Peyer's patch (tissue), 4 donors: Measurements from ENCODE around the gene RBM10. TPM values are rescaled to one million over a fixed set of nuclear protein-coding genes. Genes with fewer than 3 reads are reported as not detected.
"Not testable (repeated sequence)": the region's sequence is repeated elsewhere in the genome, so short reads cannot be mapped to it uniquely, and the experiment has no call there.

ENCODE experiments used
- DNase-seq, 3 donors: peaks; one replicate each; pipeline ENCODE4 v3.0.0-alpha.2; 2017 to 2019
- H3K27ac ChIP-seq, 4 donors: fragments of 200-600 bp; sonication (generic); one replicate each; pipeline ENCODE4 v1.5.1; 2016 to 2019
- H3K27me3 ChIP-seq, 2 donors: fragments of 200-600 bp; sonication (generic); one replicate each; pipeline ENCODE4 v1.5.1; 2019
- H3K36me3 ChIP-seq, 3 donors: fragments of 200-600 bp; sonication (generic); one replicate each; pipeline ENCODE4 v1.5.1; 2016 to 2019
- H3K4me1 ChIP-seq, 4 donors: fragments of 200-600 bp; sonication (generic); one replicate each; pipeline ENCODE4 v1.5.1; 2016 to 2019
- H3K4me3 ChIP-seq, 4 donors: fragments of 200-600 bp; sonication (generic); 1 replicate in 3 of 4; 2 replicates in 1 of 4; pipeline ENCODE4 v1.5.1; 2016 to 2019; ENCODE audit warnings: mild to moderate bottlenecking in 1 of 4
- H3K9me3 ChIP-seq, 4 donors: fragments of 200-600 bp; sonication (generic); one replicate each; pipeline ENCODE4 v1.5.1; 2016 to 2019; ENCODE audit warnings: mild to moderate bottlenecking in 1 of 4
- POLR2A ChIP-seq, 2 donors: fragments of 450-650 bp; IDR thresholded peaks; one replicate each; pipeline ENCODE4 v1.5.1; 2017; ENCODE audit warnings: antibody characterized with exemption in 2 of 2, mild to moderate bottlenecking in 2 of 2, moderate library complexity in 2 of 2
- total RNA-seq, 4 donors: library from RNA; depleted of rRNA; stranded (reverse); fragments of >200 nt; gene quantifications; one replicate each; pipeline ENCODE4 v1.1.0, GENCODE V29; 2016
- TF ChIP-seq, protein P1 (sequence below), 6 experiments: fragments of 450-650 bp in 4 of 6; fragments of 200-600 bp in 2 of 6; sonication (generic) in 1 of 6; IDR thresholded peaks; one replicate each; pipeline ENCODE4 v1.5.1; 2017 to 2019; ENCODE audit warnings: antibody characterized with exemption in 6 of 6, mild to moderate bottlenecking in 3 of 6, moderate library complexity in 1 of 6

The RBM10 gene, protein sequence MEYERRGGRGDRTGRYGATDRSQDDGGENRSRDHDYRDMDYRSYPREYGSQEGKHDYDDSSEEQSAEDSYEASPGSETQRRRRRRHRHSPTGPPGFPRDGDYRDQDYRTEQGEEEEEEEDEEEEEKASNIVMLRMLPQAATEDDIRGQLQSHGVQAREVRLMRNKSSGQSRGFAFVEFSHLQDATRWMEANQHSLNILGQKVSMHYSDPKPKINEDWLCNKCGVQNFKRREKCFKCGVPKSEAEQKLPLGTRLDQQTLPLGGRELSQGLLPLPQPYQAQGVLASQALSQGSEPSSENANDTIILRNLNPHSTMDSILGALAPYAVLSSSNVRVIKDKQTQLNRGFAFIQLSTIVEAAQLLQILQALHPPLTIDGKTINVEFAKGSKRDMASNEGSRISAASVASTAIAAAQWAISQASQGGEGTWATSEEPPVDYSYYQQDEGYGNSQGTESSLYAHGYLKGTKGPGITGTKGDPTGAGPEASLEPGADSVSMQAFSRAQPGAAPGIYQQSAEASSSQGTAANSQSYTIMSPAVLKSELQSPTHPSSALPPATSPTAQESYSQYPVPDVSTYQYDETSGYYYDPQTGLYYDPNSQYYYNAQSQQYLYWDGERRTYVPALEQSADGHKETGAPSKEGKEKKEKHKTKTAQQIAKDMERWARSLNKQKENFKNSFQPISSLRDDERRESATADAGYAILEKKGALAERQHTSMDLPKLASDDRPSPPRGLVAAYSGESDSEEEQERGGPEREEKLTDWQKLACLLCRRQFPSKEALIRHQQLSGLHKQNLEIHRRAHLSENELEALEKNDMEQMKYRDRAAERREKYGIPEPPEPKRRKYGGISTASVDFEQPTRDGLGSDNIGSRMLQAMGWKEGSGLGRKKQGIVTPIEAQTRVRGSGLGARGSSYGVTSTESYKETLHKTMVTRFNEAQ
- total RNA-seq, result 10 to 100 TPM; 24.9 to 47.0 (median 35.3) TPM

- peak within 1 kb of the TSS; percentile 88 to 97 (median 96) for H3K27ac ChIP-seq
- peak within 1 kb of the TSS; percentile 61 to 77 (median 74) for H3K4me3 ChIP-seq
- TF ChIP-seq POLR2A (IDR thresholded peaks at IDR 0.05), result peak; percentile 45 to 69
- TF ChIP-seq, protein P1, sequence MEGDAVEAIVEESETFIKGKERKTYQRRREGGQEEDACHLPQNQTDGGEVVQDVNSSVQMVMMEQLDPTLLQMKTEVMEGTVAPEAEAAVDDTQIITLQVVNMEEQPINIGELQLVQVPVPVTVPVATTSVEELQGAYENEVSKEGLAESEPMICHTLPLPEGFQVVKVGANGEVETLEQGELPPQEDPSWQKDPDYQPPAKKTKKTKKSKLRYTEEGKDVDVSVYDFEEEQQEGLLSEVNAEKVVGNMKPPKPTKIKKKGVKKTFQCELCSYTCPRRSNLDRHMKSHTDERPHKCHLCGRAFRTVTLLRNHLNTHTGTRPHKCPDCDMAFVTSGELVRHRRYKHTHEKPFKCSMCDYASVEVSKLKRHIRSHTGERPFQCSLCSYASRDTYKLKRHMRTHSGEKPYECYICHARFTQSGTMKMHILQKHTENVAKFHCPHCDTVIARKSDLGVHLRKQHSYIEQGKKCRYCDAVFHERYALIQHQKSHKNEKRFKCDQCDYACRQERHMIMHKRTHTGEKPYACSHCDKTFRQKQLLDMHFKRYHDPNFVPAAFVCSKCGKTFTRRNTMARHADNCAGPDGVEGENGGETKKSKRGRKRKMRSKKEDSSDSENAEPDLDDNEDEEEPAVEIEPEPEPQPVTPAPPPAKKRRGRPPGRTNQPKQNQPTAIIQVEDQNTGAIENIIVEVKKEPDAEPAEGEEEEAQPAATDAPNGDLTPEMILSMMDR (IDR thresholded peaks at IDR 0.05), result peak; percentile 50 to 90 (median 73)
- no peaks in the 10 kb centered on the region for H3K36me3 ChIP-seq
- H3K4me1 ChIP-seq, result peaks cover 0 to 15% (median 3%) of the 10 kb centered on the region in 4 donors
- peak; percentile 90 to 97 (median 91) for DNase-seq
- H3K9me3 ChIP-seq, result no peaks in the 10 kb centered on the region
- no peaks in the 10 kb centered on the region for H3K27me3 ChIP-seq
Measured at GRCh38 chrX:47144626-47145394, at the start of gene RBM10, which contains the start of gene NDUFB11. Gene RBM10, plus strand, starts transcription at chrX:47145221. Its CDS starts 2,261 bp downstream, at chrX:47147482. Gene NDUFB11, minus strand, starts transcription at chrX:47144702. Its CDS starts 23 bp downstream, at chrX:47144679.

DNA sequence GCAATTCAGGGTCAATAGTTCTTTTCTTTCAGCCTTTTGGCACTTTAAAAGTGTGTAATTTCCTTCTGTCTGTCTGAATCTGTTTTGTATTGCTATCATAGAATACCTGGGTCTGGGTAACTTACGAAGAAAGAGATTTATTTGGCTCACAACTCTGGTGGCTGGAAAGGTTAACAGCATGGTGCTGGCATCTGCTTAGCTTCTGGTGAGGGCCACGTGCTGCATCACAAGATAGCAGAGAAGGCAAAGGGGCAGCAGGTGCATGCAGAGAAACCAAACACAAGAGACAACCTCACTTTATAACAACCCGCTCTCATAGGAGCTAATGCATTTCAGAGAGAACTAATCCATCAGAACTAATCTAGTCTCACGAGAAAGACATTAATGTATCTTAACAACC lies 48.0 kb upstream of the RBM10 start:
- H3K9me3 ChIP-seq, result no peaks in the 10 kb centered on the region
- H3K27me3 ChIP-seq, result no peaks in the 10 kb centered on the region
- no peaks in the 10 kb centered on the region for H3K4me1 ChIP-seq
- no peak overlapping the region for H3K4me3 ChIP-seq
- TF ChIP-seq POLR2A (IDR thresholded peaks at IDR 0.05), result no peak
- TF ChIP-seq, protein P1 (IDR thresholded peaks at IDR 0.05), result no peak
- H3K36me3 ChIP-seq, result no peaks in the 10 kb centered on the region
- DNase-seq, result no peak
- no peak overlapping the region for H3K27ac ChIP-seq

GRCh38 chrX:47098338-47099094 lies 46.5 kb upstream of the RBM10 start:
- H3K36me3 ChIP-seq, result no peaks in the 10 kb centered on the region
- no peak for TF ChIP-seq POLR2A (IDR thresholded peaks at IDR 0.05)
- TF ChIP-seq, protein P1 (IDR thresholded peaks at IDR 0.05), result no peak
- H3K27me3 ChIP-seq, result no peaks in the 10 kb centered on the region
- H3K4me3 ChIP-seq, result no peak overlapping the region
- H3K27ac ChIP-seq, result no peak overlapping the region
- no peaks in the 10 kb centered on the region for H3K9me3 ChIP-seq
- H3K4me1 ChIP-seq, result no peaks in the 10 kb centered on the region
- no peak for DNase-seq

- Histone ChIP-seq H3K36me3 (no peaks in the 10 kb centered on the region), H3K4me1 (no peaks in the 10 kb centered on the region), H3K9me3 (no peaks in the 10 kb centered on the region), H3K27me3 (no peaks in the 10 kb centered on the region), H3K27ac (no peak overlapping the region), H3K4me3 (no peak overlapping the region)
- TF ChIP-seq POLR2A (IDR thresholded peaks at IDR 0.05), result no peak
- TF ChIP-seq, protein P1 (IDR thresholded peaks at IDR 0.05), result no peak
- DNase-seq, result no peak
Measured at GRCh38 chrX:47101206-47101605, 43.8 kb upstream of the RBM10 start.

DNA sequence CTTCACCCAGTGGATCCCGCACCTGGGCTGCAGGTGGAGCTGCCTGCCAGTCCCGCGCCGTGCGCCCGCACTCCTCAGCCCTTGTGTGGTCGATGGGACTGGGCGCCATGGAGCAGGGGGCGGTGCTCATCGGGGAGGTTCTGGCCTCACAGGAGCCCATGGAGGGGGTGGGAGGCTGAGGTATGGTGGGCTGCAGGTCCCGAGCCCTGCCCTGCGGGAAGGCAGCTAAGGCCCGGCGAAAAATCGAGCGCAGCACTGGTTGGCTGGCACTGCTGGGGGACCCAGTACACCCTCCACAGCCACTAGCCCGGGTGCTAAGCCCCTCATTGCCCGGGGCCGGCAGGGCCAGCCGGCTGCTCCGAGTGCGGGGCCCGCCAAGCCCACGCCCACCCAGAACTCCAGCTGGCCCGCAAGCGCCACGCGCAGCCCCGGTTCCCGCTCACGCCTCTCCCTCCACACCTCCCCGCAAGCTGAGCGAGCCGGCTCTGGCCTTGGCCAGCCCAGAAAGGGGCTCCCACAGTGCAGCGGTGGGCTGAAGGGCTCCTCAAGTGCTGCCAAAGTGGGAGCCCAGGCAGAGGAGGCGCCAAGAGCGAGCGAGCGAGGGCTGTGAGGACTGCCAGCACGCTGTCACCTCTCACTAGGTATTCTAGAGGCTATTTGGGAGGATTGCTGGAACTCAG lies 33.9 kb upstream of the RBM10 start:
- not testable (repeated sequence) for DNase-seq, H3K9me3 ChIP-seq, H3K4me1 ChIP-seq, H3K27ac ChIP-seq, H3K36me3 ChIP-seq, H3K4me3 ChIP-seq, H3K27me3 ChIP-seq
